HG03571 (cell line): ENCODE measurements around the gene TRIM7.
"Not testable (repeated sequence)": the region's sequence is repeated elsewhere in the genome, so short reads cannot be mapped to it uniquely, and the experiment has no call there.

ENCODE experiments used
- ATAC-seq: cut with Tn5 transposase; IDR thresholded peaks from one replicate; pipeline ENCODE4 v1.9.1; 2021; ENCODE audit not compliant: unreplicated experiment

Gene TRIM7

DNA sequence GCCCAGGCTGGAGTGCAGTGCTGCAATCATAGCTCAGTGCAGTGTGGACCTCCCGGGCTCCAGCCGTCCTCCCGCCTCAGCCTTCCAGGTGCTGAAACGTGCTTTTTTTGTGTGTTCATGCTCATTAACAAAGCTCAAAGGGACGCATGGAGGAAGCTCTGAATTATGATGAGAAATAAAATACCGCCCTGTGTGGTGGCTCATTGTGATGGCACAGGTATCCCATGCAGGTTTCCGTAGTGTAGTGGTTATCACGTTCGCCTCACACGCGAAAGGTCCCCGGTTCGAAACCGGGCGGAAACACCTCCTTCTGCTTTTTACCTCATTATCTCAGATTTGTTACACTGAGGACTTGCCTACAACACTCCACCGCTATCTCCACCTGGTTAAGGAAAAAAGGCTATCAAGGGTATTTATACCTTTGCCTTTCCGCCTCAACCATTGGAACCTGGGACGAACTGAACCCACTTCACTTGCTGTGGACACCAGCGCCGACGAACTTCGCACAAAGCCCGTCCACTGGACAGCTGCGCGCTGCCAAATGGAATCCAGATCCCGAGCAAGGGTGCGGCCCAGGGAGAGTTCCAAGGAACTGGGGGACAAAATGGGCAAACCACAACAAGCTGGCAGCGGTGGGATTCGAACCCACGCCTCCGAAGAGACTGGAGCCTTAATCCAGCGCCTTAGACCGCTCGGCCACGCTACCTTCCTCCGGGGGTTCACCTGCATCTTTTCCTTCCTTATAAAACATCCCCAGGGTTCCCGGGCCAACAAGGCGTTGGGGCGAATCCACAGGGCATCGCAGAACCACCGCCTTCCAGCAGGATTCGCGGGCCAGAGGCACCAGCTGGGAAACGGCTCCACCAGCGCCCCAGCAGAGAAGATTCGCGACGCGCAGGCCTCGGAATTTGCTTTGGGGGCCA, 31.3 kb downstream of the TRIM7 start:
- ATAC-seq: peak; percentile 54

GRCh38 chr5:181173027-181173419, 32.0 kb downstream of the TRIM7 start:
- peak; percentile 23 for ATAC-seq

DNA sequence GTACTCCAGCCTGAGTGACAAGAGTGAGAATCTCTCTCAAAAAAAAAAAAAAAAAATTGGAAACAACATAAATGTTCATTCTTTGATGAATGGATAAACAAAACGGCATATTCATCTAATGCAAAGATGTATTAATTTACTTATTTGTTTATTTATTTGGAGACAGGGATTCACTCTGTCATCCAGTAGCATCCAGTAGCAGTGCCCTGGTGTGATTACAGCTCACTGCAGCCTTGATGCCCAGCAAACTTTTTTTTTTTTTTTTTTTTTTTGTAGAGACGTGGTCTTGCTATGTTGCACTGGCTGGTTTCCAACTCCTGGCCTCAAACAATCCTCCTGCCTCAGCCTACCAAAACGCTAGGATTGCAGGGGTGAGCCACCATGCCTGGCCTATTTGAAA, 33.2 kb downstream of the TRIM7 start:
- no peak for ATAC-seq

DNA sequence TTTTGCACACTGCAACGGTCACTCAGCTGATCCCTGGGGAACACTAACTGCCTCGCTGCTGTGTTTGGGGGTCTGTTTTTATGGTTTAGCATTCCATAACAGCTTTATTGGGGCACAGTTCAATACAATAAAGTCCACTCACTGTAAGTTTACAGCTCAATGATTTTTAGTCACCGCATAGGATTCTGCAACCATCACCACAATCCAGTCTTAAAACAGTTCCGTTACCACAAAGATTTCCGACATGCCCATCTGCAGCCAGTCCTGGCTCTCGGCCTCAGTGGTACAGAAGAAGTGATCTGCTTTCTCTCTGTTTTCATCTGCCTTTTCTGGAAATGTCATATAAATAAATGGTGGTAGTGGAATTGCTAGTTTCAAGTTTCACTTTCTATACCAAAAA, 34.0 kb downstream of the TRIM7 start:
- ATAC-seq: no peak

DNA sequence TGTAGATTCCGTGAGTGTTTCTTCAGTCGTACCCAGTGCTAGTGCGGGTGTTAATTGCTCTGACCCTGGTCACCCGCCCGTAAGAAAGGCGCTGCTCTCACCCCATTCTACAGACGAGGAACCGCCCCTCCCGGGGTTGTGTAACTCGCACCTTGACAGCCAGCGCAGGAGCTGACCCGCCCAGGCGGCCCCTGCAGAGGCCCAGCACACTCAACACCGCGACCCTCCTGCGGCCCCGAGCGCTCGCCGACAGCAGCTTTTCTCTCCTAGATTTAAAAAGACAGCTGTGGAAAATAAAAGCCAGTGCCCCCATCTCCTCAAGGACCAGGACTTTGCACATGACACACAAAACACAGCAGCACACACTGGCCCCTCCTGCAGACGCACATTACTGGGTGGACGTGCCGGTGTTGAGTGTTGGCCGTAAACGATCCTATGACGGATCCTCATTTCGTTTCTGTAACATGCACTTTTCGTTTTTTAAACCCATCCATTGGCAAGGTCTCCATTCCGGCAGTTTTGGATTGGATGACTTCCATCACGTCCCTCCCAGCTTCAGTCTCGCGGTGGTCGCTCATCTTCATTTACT, 34.7 kb downstream of the TRIM7 start:
- ATAC-seq: peak; percentile 3

GRCh38 chr5:181169459-181170236, 35.3 kb downstream of the TRIM7 start:
- peak; percentile 41 for ATAC-seq

DNA sequence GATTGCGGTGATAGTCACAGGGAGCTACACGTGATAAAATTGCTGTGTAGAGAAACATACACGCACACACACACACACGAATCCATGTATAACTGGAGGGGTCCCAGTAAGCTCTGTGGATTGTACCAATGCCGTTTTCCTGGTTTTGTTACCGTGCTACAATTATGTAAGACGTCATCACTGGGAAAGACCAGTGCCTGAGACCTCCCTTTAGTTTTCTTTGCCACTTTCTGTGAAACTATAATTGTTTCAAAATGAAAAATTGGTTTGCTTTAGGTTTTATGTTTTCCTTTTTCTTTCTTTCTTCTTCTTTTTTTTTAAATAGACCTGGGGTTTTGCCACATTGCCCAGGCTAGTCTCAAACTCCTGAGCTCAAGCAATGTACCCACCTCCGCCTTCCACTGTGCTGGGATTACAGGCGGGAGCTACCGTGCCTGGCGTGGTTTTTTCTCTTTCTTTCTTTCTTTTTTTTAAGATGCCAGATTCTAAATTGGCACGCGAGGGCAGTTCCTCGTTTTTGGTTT, 36.3 kb downstream of the TRIM7 start:
- ATAC-seq: no peak

GRCh38 chr5:181167814-181168488, 37.0 kb downstream of the TRIM7 start:
- ATAC-seq: no peak

GRCh38 chr5:181166812-181167733, 37.9 kb downstream of the TRIM7 start:
- ATAC-seq: no peak

DNA sequence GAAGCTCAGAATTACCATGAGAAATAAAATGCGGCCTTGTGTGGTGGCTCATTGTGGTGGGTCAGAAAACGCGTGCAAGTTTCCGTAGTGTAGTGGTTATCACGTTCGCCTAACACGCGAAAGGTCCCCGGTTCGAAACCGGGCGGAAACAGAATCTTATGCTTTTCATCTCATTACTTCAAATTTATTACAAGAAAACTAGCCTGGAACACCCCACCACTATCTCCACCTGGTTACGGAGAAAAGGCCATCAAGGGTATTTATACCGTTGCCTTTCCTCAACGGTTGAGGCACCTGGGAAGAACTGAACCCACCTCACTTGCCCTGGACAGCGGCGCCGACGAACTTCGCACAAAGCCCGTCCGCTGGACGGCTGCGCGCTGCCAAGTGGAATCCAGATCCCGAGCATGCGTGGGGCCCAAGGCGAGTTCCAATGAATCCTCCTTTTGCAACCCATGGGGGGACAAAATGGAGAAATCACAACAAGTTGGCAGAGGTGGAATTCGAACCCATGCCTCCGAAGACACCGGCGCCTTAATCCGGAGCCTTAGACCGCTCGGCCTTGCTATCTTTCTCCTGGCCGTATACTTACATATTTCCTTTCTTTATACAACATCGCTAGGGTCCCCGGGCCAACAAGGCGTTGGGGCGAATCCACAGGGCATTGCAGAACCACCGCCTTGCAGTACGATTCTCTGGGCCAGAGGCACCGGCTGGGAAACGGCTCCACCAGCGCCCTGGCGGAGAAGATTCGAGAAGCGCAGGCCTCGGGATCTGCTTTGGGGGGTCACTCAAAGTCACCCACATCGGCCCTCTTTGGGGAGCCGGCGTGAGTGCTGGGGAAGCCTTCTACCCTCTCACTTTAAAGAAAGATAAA, 40.7 kb downstream of the TRIM7 start:
- ATAC-seq: no peak

DNA sequence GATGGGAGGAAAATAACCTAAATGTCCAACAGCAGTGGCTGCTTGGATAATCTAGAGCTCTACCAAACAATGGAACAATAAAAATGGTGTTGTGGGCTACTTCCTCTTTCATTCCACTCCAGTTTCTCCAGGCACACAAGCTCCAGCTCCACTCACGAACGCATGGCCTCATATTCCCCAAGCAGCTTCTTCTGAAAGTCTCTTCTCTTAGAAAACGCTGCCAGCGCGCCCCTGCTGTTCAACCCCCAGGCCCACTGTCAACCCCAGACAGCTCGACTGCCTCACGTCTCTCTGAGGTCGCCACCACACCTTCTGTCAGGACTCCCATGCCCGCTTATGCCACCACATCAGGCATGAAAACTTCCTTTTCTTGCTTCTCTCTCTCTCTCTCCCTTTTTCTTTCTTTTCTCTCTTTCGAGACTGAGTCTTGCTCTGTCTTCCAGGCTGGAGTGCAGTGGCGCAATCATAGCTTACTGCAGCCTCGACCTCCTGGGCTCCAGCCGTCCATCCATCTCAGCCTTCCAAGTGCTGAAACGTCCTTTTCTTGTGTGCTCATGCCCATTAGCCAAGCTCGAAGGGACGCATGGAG, 41.4 kb downstream of the TRIM7 start:
- ATAC-seq: no peak

DNA sequence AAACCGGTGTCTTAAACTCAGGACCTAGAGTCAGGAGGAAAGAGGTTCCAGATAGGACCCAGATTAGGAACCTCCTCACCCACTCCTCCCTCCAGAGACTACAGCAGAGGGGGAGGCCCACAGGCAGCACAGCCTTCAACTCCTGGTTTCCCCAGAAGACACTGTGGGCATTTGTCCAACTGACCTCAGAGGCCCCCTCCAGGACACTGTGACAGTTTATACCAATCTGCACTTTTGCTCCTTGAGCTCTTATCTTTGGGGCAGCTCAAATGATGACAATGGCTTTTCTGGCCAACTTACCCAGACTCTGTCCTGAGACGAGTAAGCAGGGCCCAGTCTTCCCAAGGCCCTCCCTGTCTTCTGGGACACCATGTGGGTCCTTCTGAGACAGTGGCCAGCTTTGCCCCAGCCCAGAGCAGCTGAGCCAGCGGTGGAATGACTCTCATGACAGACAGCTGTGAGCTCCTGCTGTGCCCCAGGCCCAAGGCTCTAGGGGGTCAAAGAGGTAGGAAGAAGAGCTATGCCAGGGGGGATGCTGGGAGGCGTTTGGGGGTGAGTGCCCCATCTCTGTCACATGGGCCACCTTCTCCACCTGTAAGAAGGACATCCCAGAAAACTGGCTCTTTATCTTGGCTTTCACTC, 43.3 kb downstream of the TRIM7 start:
- no peak for ATAC-seq

DNA sequence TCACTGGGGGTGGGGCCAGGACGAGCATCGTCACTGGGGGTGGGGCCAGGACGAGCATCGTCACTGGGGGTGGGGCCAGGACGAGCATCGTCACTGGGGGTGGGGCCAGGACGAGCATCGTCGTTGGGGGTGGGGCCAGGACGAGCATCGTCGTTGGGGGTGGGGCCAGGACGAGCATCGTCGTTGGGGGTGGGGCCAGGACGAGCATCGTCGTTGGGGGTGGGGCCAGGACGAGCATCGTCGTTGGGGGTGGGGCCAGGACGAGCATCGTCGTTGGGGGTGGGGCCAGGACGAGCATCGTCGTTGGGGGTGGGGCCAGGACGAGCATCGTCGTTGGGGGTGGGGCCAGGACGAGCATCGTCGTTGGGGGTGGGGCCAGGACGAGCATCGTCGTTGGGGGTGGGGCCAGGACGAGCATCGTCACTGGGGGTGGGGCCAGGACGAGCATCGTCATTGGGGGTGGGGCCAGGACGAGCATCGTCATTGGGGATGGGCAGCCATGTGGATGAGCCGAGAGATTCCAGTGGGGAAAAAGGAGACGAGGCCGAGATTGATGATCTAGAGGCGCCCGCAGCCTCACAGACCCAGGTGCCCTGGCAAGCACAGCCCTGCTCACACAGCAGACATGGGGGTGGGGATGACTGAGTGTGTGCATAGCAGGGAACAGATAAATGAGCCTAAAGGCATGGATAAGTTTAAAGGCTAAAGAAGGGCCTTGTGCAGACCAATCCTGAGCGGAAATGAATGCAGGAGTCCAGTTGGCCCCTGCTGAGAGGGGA, 44.1 kb downstream of the TRIM7 start:
- ATAC-seq: not testable (repeated sequence)

DNA sequence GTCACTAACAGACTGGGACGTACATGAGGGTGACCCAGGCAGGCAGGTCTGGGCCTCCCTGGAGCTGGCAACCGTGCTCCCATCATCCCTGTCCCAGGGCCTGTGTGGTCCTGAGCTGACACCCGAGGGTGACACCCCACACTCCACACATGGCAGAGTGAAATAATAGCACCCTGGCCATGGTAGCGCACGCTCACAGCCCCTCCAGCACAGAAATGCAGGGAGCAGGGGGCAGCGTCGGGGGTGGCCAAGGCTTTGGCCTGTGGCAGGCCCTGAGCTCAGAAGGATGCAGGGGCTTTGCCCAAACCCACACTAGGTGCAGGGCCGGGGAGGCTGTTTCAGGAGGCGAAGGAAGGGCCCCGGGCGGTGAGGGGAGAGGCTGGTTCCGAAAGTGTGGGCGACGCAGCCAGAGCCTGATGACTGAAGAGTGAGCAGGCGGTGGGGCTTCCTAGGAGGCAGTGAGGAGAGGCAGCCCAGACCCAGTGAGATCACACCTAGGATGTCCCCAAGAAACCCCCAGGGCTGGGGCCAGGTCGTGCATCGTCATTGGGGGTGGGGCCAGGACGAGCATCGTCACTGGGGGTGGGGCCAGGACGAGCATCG, 44.7 kb downstream of the TRIM7 start:
- peak; percentile 49 for ATAC-seq

GRCh38 chr5:181159286-181160151, 45.5 kb downstream of the TRIM7 start:
- ATAC-seq: peak; percentile 60

- ATAC-seq: no peak
Measured at GRCh38 chr5:181158869-181159268, 46.1 kb downstream of the TRIM7 start.
